ENCODE results near the gene GJE1.

GJE1 gene

GRCh38 chr6:142167071-142167470 lies 34.3 kb downstream of the GJE1 start:
- DNase-seq = no peak

DNA sequence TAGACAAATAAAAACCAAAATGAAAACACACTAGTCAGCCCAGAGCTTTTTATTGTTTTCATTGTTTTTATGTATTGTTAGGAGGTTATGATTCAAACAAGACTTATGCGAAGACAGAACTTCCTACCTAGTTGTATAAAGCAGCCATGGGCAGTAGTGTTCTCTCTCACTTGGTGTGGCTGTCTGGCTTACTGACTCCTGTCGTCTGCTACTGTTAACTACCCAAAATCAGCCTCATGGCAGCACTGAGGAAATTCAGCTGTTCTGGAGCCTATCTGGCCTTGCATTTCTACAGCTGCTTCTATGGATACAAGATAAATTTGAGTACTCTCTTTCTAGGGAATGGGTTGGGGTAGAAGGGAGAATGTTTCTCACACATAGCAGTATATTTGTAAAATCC lies 34.8 kb downstream of the GJE1 start:
- no peak for DNase-seq

DNA sequence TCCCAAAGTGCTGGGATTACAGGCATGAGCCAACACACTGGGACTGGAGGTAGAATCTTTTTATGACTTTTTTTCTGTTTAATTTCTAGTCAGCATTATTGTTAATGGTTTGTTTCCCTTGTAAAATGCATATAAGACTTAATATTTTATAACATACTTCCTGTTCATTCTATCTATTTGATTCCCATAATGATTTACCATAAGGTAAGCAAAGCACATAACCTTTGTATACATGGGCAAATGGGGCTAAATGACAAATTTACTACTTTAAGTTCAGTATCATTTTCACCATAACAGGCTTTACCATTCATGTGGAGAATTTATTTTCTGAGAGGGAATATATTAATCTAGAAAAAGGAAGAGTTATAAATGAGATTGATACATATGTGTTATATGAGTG lies 38.6 kb downstream of the GJE1 start:
- no peak for DNase-seq

DNA sequence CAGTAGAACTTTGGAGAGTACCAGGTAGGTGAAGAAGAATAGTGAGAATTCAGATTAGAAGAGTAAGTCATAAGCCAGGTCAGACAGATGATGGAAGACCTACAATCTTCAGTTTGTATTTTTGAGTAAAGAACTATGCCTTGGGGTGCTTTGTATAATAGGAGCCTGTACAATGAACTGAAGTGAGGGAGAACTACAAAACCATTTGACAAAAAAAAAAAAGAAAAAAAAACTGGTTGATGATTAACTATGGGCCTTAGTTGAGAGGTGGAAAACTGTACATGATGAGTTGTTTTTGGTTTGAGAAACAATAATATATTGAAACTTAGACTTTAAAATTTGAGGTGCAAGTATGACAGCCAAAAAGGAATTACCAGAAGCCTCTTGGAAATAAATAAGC lies 40.0 kb downstream of the GJE1 start:
- DNase-seq = no peak

- no peak for DNase-seq
These were observed 41.3 kb downstream of the GJE1 start for GRCh38 chr6:142173980-142174379.

DNA sequence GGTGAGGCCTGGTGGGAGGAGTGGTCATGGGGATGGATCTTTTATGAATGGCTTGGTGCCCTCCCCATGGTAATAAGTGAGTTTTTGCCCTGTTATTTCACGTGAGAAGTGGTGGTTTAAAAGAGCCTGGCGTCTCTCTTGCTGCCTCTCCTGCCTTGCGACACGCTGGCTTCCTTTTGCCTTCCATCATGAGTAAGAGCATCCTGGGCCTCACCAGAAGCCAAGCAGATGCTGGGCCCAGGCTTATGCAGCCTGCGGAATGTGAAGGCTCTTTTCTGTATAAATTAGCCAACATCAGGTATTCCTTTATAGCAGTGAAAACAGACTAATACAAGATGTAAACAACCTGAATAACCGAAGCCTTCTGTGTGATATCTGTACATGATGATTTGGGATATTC lies 42.0 kb downstream of the GJE1 start:
- no peak for DNase-seq

- no peak for DNase-seq
These were observed 45.4 kb downstream of the GJE1 start for GRCh38 chr6:142178129-142178528.

DNA sequence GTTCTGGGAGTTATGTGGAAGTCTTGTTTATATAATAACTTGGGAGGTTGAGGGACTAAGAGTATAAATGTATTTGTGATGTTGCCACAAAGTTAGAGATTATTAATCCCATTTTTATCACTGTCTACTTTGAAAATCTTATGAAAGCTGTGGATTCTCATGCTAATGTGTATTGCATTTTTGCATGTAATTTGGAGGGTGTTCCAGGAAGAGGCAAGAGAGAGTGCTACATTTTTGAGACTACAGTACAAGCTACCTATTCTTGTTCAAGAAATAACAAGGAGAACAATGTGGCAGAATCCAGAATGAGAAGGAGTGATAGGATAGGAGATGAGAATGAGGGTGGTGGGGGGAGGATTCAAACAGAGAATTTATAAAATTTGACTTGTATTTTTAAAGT lies 49.3 kb downstream of the GJE1 start:
- DNase-seq = no peak

- no peak for DNase-seq
These were observed 50.6 kb downstream of the GJE1 start for GRCh38 chr6:142183351-142183750.

DNA sequence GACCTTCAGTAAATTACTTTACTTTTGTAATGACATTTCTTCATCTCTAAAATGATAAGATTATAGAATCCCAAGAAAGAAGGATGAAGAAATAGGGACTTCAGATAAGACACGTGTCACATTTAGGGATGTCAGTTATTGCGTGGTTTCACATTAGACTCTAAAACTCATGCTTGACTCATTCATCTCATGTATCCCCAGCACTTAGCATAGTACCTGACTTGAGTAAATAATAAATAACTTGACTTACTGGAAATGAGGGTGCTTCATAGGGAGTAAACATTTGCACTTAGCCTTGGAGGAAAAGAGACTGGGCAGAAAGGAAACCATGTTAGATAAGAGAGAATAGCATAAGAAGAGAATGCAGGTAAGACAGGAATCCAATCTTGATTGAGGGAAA lies 51.6 kb downstream of the GJE1 start:
- peak; percentile 36 for DNase-seq

Data from NCI-H2029 treated with DMSO at 0.1 percent for 48 hours (cell line).